Karpas-422 (cell line): ENCODE measurements around the gene PPIE. TPM values are rescaled to one million over a fixed set of nuclear protein-coding genes. Genes with fewer than 3 reads are reported as not detected.

Experiments used
- DNase-seq: peaks from one replicate; pipeline ENCODE4 v3.0.0-alpha.2; 2015
- H2AFZ ChIP-seq: fragments of 200-600 bp; sonication (generic); 2 replicates; pipeline ENCODE4 v1.6.1; 2014; ENCODE audit warnings: antibody characterized with exemption, low read length, mixed read lengths
- H3K27ac ChIP-seq: fragments of 200-600 bp; sonication (generic); 2 replicates; pipeline ENCODE4 v1.5.1; 2014; ENCODE audit warnings: mild to moderate bottlenecking, low read length, moderate library complexity
- H3K27me3 ChIP-seq: fragments of 200-600 bp; sonication (generic); 2 replicates; pipeline ENCODE4 v1.6.1; 2014; ENCODE audit warnings: low read length, mixed read lengths
- H3K36me3 ChIP-seq: fragments of 200-600 bp; sonication (generic); 2 replicates; pipeline ENCODE4 v1.6.1; 2014; ENCODE audit warnings: low read length, mixed read lengths; ENCODE audit not compliant: insufficient read depth
- H3K4me1 ChIP-seq: fragments of 200-600 bp; sonication (generic); 2 replicates; pipeline ENCODE4 v1.6.1; 2014; ENCODE audit warnings: mild to moderate bottlenecking, low read length, mixed read lengths
- H3K4me2 ChIP-seq: fragments of 200-600 bp; sonication (generic); 2 replicates; pipeline ENCODE4 v1.6.1; 2014; ENCODE audit warnings: low read length, low read depth, mild to moderate bottlenecking; ENCODE audit not compliant: poor library complexity, severe bottlenecking
- H3K4me3 ChIP-seq: fragments of 200-600 bp; sonication (generic); 2 replicates; pipeline ENCODE4 v1.5.1; 2014; ENCODE audit warnings: mild to moderate bottlenecking, antibody characterized with exemption, low read length, mixed read lengths
- H3K79me2 ChIP-seq: fragments of 200-600 bp; sonication (generic); 2 replicates; pipeline ENCODE4 v1.6.1; 2014; ENCODE audit warnings: mild to moderate bottlenecking, low read length, mixed read lengths
- H3K9ac ChIP-seq: fragments of 200-600 bp; sonication (generic); 2 replicates; pipeline ENCODE4 v1.6.0; 2014; ENCODE audit warnings: low read length
- H3K9me2 ChIP-seq: fragments of 200-600 bp; sonication (generic), shearing (Covaris generic); replicated peaks from 2 replicates; pipeline ENCODE4 v1.6.0; 2014; ENCODE audit warnings: mild to moderate bottlenecking, low read length, moderate library complexity; ENCODE audit not compliant: insufficient read depth
- H3K9me3 ChIP-seq: fragments of 300-700, 200-600 bp; sonication (generic); 2 replicates; pipeline ENCODE4 v1.6.1; 2014; ENCODE audit warnings: low read length, mixed read lengths
- H4K20me1 ChIP-seq: fragments of 200-600 bp; sonication (generic); 2 replicates; pipeline ENCODE4 v1.6.1; 2014; ENCODE audit warnings: mild to moderate bottlenecking, antibody characterized with exemption, low read length, low read depth; ENCODE audit not compliant: insufficient read depth
- total RNA-seq: library from RNA; depleted of rRNA; stranded (reverse); fragments of >200 nt; shearing (Covaris generic); gene quantifications from 2 replicates; pipeline ENCODE4 v1.2.3, GENCODE V29; 2014; ENCODE audit warnings: low replicate concordance

Gene PPIE
- total RNA-seq, 1 experiment from 2014 or later: 21.3 TPM

GRCh38 chr1:39745016-39745670 is 6.5 kb downstream of the PPIE start:
- Histone ChIP-seq H3K4me3 (no peak overlapping the region), H3K9me3 (no peaks in the 10 kb centered on the region), H3K79me2 (peaks cover 16% of the 10 kb centered on the region), H3K9ac (no peak overlapping the region), H3K4me1 (peaks cover 11% of the 10 kb centered on the region), H3K9me2 (no peaks in the 10 kb centered on the region), H3K36me3 (peaks cover 48% of the 10 kb centered on the region; the same call in 1 of the 2 replicates), H4K20me1 (no peaks in the 10 kb centered on the region), H3K27me3 (no peaks in the 10 kb centered on the region), H3K4me2 (no peak overlapping the region), H2AFZ (no peak overlapping the region), H3K27ac (no peak overlapping the region)
- DNase-seq: no peak

DNA sequence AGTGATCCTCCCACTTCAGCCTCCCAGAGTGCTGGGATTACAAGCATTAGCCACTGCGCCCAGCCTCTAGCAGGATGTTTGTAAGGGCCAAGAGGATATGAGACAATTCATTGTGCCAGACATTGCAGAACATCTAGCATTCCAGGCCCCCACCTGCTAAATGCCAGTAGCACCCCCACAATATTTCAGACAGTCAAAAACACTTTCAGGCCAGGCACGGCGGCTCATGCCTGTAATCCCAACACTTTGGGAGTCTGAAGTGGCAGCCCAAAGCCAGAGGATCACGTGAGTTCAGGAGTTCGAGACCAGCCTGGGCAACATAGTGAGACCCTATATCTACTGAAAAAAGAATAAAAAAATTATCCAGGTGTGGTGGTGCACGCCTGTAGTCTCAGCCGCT is 12.9 kb downstream of the PPIE start:
- Histone ChIP-seq H3K9me3 (no peaks in the 10 kb centered on the region), H3K79me2 (no peaks in the 10 kb centered on the region), H3K4me3 (no peak overlapping the region), H3K27ac (no peak overlapping the region), H3K9me2 (no peaks in the 10 kb centered on the region), H3K27me3 (no peaks in the 10 kb centered on the region), H3K9ac (no peak overlapping the region), H2AFZ (no peak overlapping the region), H4K20me1 (0 out of 2 replicates have a peak, but pooled peaks cover 3% of the 10 kb centered on the region), H3K36me3 (peaks cover 29% of the 10 kb centered on the region; the same call in 1 of the 2 replicates), H3K4me2 (no peak overlapping the region), H3K4me1 (no peaks in the 10 kb centered on the region)
- DNase-seq: no peak

DNA sequence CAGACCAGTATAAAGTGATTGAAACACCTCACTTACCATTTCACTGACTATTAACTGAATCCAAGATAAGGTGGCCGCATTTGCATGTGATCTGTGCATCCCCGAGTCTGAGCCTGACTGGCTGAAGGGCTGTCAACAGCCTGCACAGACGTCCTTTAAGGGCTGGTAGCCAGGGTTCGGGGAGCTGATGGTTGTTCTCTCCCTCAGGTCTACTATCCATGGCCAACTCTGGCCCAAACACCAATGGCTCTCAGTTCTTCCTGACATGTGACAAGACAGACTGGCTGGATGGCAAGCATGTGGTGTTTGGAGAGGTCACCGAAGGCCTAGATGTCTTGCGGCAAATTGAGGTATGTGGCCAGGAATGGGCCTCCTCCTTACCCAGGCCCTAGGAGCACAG is 14.0 kb downstream of the PPIE start:
- no peaks in the 10 kb centered on the region for H3K9me2 ChIP-seq
- peaks cover 23% of the 10 kb centered on the region; the same call in 1 of the 2 replicates for H3K36me3 ChIP-seq
- H3K27me3 ChIP-seq: no peaks in the 10 kb centered on the region
- H2AFZ ChIP-seq: no peak overlapping the region
- no peak for DNase-seq
- H4K20me1 ChIP-seq: 0 out of 2 replicates have a peak, but pooled peaks cover 3% of the 10 kb centered on the region
- no peaks in the 10 kb centered on the region for H3K4me1 ChIP-seq
- H3K4me3 ChIP-seq: no peak overlapping the region
- H3K27ac ChIP-seq: no peak overlapping the region
- no peaks in the 10 kb centered on the region for H3K79me2 ChIP-seq
- no peak overlapping the region for H3K4me2 ChIP-seq
- no peak overlapping the region for H3K9ac ChIP-seq
- H3K9me3 ChIP-seq: no peaks in the 10 kb centered on the region

GRCh38 chr1:39753132-39754025 is 14.7 kb downstream of the PPIE start:
- Histone ChIP-seq H3K9me2 (no peaks in the 10 kb centered on the region), H3K9ac (no peak overlapping the region), H3K79me2 (no peaks in the 10 kb centered on the region), H3K9me3 (no peaks in the 10 kb centered on the region), H3K27me3 (no peaks in the 10 kb centered on the region), H3K36me3 (peaks cover 23% of the 10 kb centered on the region; the same call in 1 of the 2 replicates), H3K4me1 (no peaks in the 10 kb centered on the region), H3K4me2 (no peak overlapping the region), H3K27ac (no peak overlapping the region), H2AFZ (no peak overlapping the region), H3K4me3 (no peak overlapping the region), H4K20me1 (0 out of 2 replicates have a peak, but pooled peaks cover 3% of the 10 kb centered on the region)
- DNase-seq: no peak

GRCh38 chr1:39754026-39754570 is 15.4 kb downstream of the PPIE start:
- H2AFZ ChIP-seq: no peak overlapping the region
- no peaks in the 10 kb centered on the region for H3K4me1 ChIP-seq
- peaks cover 23% of the 10 kb centered on the region; the same call in 1 of the 2 replicates for H3K36me3 ChIP-seq
- H3K4me3 ChIP-seq: no peak overlapping the region
- H3K9ac ChIP-seq: no peak overlapping the region
- H3K27me3 ChIP-seq: no peaks in the 10 kb centered on the region
- H3K4me2 ChIP-seq: no peak overlapping the region
- H3K9me2 ChIP-seq: no peaks in the 10 kb centered on the region
- no peak for DNase-seq
- 0 out of 2 replicates have a peak, but pooled peaks cover 3% of the 10 kb centered on the region for H4K20me1 ChIP-seq
- H3K9me3 ChIP-seq: no peaks in the 10 kb centered on the region
- no peak overlapping the region for H3K27ac ChIP-seq
- no peaks in the 10 kb centered on the region for H3K79me2 ChIP-seq

DNA sequence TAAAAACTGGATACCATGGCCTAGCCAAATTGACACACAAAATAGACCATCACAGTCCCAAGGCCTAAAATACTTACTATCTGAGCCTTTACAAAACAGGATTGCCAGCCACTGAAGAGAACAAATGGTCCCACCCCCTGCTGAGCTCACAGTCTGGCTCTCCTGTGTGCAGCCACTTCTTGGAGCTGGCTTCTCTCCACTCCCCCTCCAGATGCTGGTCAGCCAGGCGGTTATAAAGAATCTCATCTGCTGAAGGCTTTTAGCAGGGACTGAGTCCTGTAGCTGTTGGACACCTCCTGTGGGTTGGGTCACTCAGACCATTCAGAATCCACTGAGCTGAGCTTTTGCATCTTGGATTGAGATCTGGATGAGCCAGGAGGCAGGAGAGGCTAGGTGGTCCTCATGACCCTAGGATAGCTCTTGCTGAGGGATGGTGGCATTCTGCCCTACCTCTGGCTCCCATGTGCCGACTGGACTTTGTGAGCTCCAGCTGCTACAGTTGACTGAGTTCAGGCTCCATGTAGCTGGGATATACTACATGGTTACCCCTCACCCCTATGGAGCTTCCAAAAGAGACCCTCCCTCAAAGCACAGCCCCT is 16.3 kb downstream of the PPIE start:
- no peak overlapping the region for H3K4me3 ChIP-seq
- H3K4me1 ChIP-seq: no peaks in the 10 kb centered on the region
- no peak overlapping the region for H3K27ac ChIP-seq
- H3K9ac ChIP-seq: no peak overlapping the region
- no peaks in the 10 kb centered on the region for H3K9me2 ChIP-seq
- no peak overlapping the region for H2AFZ ChIP-seq
- H3K79me2 ChIP-seq: no peaks in the 10 kb centered on the region
- no peak overlapping the region for H3K4me2 ChIP-seq
- no peak for DNase-seq
- peaks cover 22% of the 10 kb centered on the region; the same call in 1 of the 2 replicates for H3K36me3 ChIP-seq
- H3K27me3 ChIP-seq: no peaks in the 10 kb centered on the region
- no peaks in the 10 kb centered on the region for H3K9me3 ChIP-seq
- H4K20me1 ChIP-seq: 0 out of 2 replicates have a peak, but pooled peaks cover 3% of the 10 kb centered on the region

- Histone ChIP-seq H3K27me3 (no peaks in the 10 kb centered on the region), H3K79me2 (no peaks in the 10 kb centered on the region), H3K4me1 (no peaks in the 10 kb centered on the region), H4K20me1 (0 out of 2 replicates have a peak, but pooled peaks cover 3% of the 10 kb centered on the region), H3K4me2 (no peak overlapping the region), H3K27ac (no peak overlapping the region), H3K36me3 (peaks cover 12% of the 10 kb centered on the region; the same call in 1 of the 2 replicates), H2AFZ (no peak overlapping the region), H3K9me2 (no peaks in the 10 kb centered on the region), H3K9me3 (no peaks in the 10 kb centered on the region), H3K4me3 (no peak overlapping the region), H3K9ac (no peak overlapping the region)
- no peak for DNase-seq
Observed at GRCh38 chr1:39755965-39756659, 17.4 kb downstream of the PPIE start.
